Measurements from ENCODE around the gene PRTFDC1. TPM values are rescaled to one million over a fixed set of nuclear protein-coding genes. Genes with fewer than 3 reads are reported as not detected.

PRTFDC1 gene
- polyA plus RNA-seq, 1 donor (not counting 4 experiments of a cell fraction or from before 2014, with no cell fraction given), result 2.2 TPM

- Histone ChIP-seq H3K4me2 (ENCODE audit: control insufficient read depth, extremely low read depth, insufficient read depth, low read depth, low read length) (no peak overlapping the region), H3K36me3 (ENCODE audit: control insufficient read depth in 2 of 2, extremely low read depth in 1 of 2, insufficient read depth in 2 of 2, low read length in 2 of 2) (no peaks in the 10 kb centered on the region), H4K20me1 (ENCODE audit: control insufficient read depth, extremely low read depth, insufficient read depth, low read length) (no peaks in the 10 kb centered on the region), H3K79me2 (ENCODE audit: control insufficient read depth, insufficient read depth, low read length) (no peaks in the 10 kb centered on the region), H3K9me1 (ENCODE audit: control insufficient read depth, extremely low read depth, insufficient read depth, low read length) (no peaks in the 10 kb centered on the region), H3K9ac (ENCODE audit: control insufficient read depth, extremely low read depth, insufficient read depth, low read length) (no peak overlapping the region), H3K27me3 (ENCODE audit: control insufficient read depth, extremely low read depth, insufficient read depth, low read length) (no peaks in the 10 kb centered on the region), H3K27ac (ENCODE audit: control insufficient read depth, insufficient read depth, low read length) (no peak overlapping the region), H3K4me1 (ENCODE audit: control insufficient read depth, extremely low read depth, insufficient read depth, low read length) (no peaks in the 10 kb centered on the region), H2AFZ (ENCODE audit: control insufficient read depth, low read length) (no peak overlapping the region), H3K4me3 (ENCODE audit: control insufficient read depth in 2 of 3, extremely low read depth in 1 of 3, insufficient read depth in 2 of 3, low read depth in 1 of 3, low read length in 3 of 3) (no peak overlapping the region), H3K9me3 (ENCODE audit: control insufficient read depth, low read depth, low read length) (no peaks in the 10 kb centered on the region)
- DNase-seq (ENCODE audit: low read depth, low spot score) (no peak), FAIRE-seq (no peak)
- TF ChIP-seq EZH2 (IDR thresholded peaks at IDR 0.05; ENCODE audit: low read length) (no peak), CTCF (optimal IDR thresholded peaks at IDR 0.05 in 1 of 3, IDR thresholded peaks at IDR 0.05 in 1 of 3, conservative IDR thresholded peaks at IDR 0.05 in 1 of 3; ENCODE audit: extremely low read depth in 1 of 3, insufficient read depth in 2 of 3, low read length in 3 of 3) (no peak)
- dilution Hi-C loops (cut with MboI; ENCODE audit: extremely low pct_ligation_motif_present, low sequenced_read_pairs), result no loop called here
Observed at GRCh38 chr10:24802378-24802777, 150.0 kb downstream of the PRTFDC1 start.

GRCh38 chr10:24800861-24801260 is 151.5 kb downstream of the PRTFDC1 start:
- Histone ChIP-seq H3K9me3 (ENCODE audit: control insufficient read depth, low read depth, low read length) (no peaks in the 10 kb centered on the region), H3K27ac (ENCODE audit: control insufficient read depth, insufficient read depth, low read length) (no peak overlapping the region), H2AFZ (ENCODE audit: control insufficient read depth, low read length) (no peak overlapping the region), H3K79me2 (ENCODE audit: control insufficient read depth, insufficient read depth, low read length) (no peaks in the 10 kb centered on the region), H3K27me3 (ENCODE audit: control insufficient read depth, extremely low read depth, insufficient read depth, low read length) (no peaks in the 10 kb centered on the region), H4K20me1 (ENCODE audit: control insufficient read depth, extremely low read depth, insufficient read depth, low read length) (no peaks in the 10 kb centered on the region), H3K9ac (ENCODE audit: control insufficient read depth, extremely low read depth, insufficient read depth, low read length) (no peak overlapping the region), H3K4me1 (ENCODE audit: control insufficient read depth, extremely low read depth, insufficient read depth, low read length) (no peaks in the 10 kb centered on the region), H3K4me2 (ENCODE audit: control insufficient read depth, extremely low read depth, insufficient read depth, low read depth, low read length) (no peak overlapping the region), H3K9me1 (ENCODE audit: control insufficient read depth, extremely low read depth, insufficient read depth, low read length) (no peaks in the 10 kb centered on the region), H3K4me3 (ENCODE audit: control insufficient read depth in 2 of 3, extremely low read depth in 1 of 3, insufficient read depth in 2 of 3, low read depth in 1 of 3, low read length in 3 of 3) (no peak overlapping the region), H3K36me3 (ENCODE audit: control insufficient read depth in 2 of 2, extremely low read depth in 1 of 2, insufficient read depth in 2 of 2, low read length in 2 of 2) (no peaks in the 10 kb centered on the region)
- DNase-seq (ENCODE audit: low read depth, low spot score), result no peak
- dilution Hi-C loops (cut with MboI; ENCODE audit: extremely low pct_ligation_motif_present, low sequenced_read_pairs), result no loop called here
- no peak for FAIRE-seq
- TF ChIP-seq CTCF (optimal IDR thresholded peaks at IDR 0.05 in 1 of 3, IDR thresholded peaks at IDR 0.05 in 1 of 3, conservative IDR thresholded peaks at IDR 0.05 in 1 of 3; ENCODE audit: extremely low read depth in 1 of 3, insufficient read depth in 2 of 3, low read length in 3 of 3), result no peak
- no peak for TF ChIP-seq EZH2 (IDR thresholded peaks at IDR 0.05; ENCODE audit: low read length)

Small RNAs within 50 kb of the gene (small RNA-seq; reads per million reads assigned to genes)
- gene AL512598.1 (ENCODE audit: insufficient read length in 3 of 3, low read depth in 3 of 3, low replicate concordance in 1 of 3), result 0 reads per million in 3 experiments
- 0 to 0.33 (median 0) reads per million in 3 experiments for gene RN7SKP241 (ENCODE audit: insufficient read length in 3 of 3, low read depth in 3 of 3, low replicate concordance in 1 of 3)

Other genes starting within 250 kb of the PRTFDC1 start
- 61.1 to 78.5 TPM (median 76.0 TPM) in 3 replicates for gene ARHGAP21, start 228.7 kb downstream of the PRTFDC1 start, polyA plus RNA-seq
- gene ENKUR, start 63.6 kb upstream of the PRTFDC1 start, polyA plus RNA-seq, result 0.03 TPM in 2 of 3 replicates, not detected in the other
- 1.8 to 4.1 TPM (median 2.2 TPM) in 3 replicates for gene THNSL1, start 64.0 kb upstream of the PRTFDC1 start, polyA plus RNA-seq
- gene GPR158, start 222.4 kb upstream of the PRTFDC1 start, polyA plus RNA-seq, result not detected in 3 replicates